Muscle of leg (tissue), 11 donors: ENCODE data around the gene ITGBL1. TPM values are rescaled to one million over a fixed set of nuclear protein-coding genes. Genes with fewer than 3 reads are reported as not detected.

Experiments used
- DNase-seq: peaks from one replicate; pipeline ENCODE4 v3.0.0; 2013
- H3K27ac ChIP-seq: one replicate; pipeline ENCODE4 v1.5.1; 2013; ENCODE audit warnings: mild to moderate bottlenecking, low read length, control low read depth
- H3K27me3 ChIP-seq: one replicate; pipeline ENCODE4 v1.6.1; 2013; ENCODE audit warnings: low read length; ENCODE audit not compliant: control insufficient read depth, insufficient read depth
- H3K36me3 ChIP-seq: one replicate; pipeline ENCODE4 v1.6.1; 2013; ENCODE audit warnings: low read length; ENCODE audit not compliant: control insufficient read depth, insufficient read depth
- H3K4me1 ChIP-seq: one replicate; pipeline ENCODE4 v1.6.1; 2013; ENCODE audit warnings: low read length; ENCODE audit not compliant: control insufficient read depth, insufficient read depth
- H3K4me3 ChIP-seq: one replicate; pipeline ENCODE4 v1.5.1; 2013; ENCODE audit warnings: low read length, control low read depth
- H3K9me3 ChIP-seq: replicated peaks from 2 replicates; pipeline ENCODE4 v1.6.1; 2013; ENCODE audit warnings: low read depth, low read length; ENCODE audit not compliant: control insufficient read depth
- WGBS: methylation state at CpG from one replicate; pipeline ENCODE4 v1.1.5; 2013; ENCODE audit warnings: missing lambda C conversion rate; ENCODE audit not compliant: insufficient coverage; 5-methylcytosine and 5-hydroxymethylcytosine counted together
- polyA plus RNA-seq, 8 donors: library from polyadenylated mRNA; unstranded; fragments of 120-200 nt; gene quantifications; one replicate each; pipeline versions ENCODE4 v1.2.1 to v1.2.3, GENCODE V29; 2013; ENCODE audit warnings: inconsistent platforms in 1 of 8, low replicate concordance in 1 of 8; ENCODE audit not compliant: insufficient read length in 8 of 8, insufficient read depth in 1 of 8
- total RNA-seq: library from RNA; stranded (reverse); fragments of 120-200 nt; gene quantifications from one replicate; pipeline ENCODE4 v1.2.4, GENCODE V29; 2013

Gene ITGBL1
- total and polyA plus RNA-seq, 9 donors = 0.96 to 22.4 (median 3.3) TPM

GRCh38 chr13:101681834-101682233, 229.4 kb downstream of the ITGBL1 start:
- Histone ChIP-seq H3K9me3 (no peaks in the 10 kb centered on the region), H3K4me1 (no peaks in the 10 kb centered on the region), H3K27ac (no peak overlapping the region), H3K36me3 (no peaks in the 10 kb centered on the region), H3K27me3 (no peaks in the 10 kb centered on the region), H3K4me3 (no peak overlapping the region)
- no peak for DNase-seq

GRCh38 chr13:101686003-101686402, 233.5 kb downstream of the ITGBL1 start:
- DNase-seq = no peak
- Histone ChIP-seq H3K4me3 (no peak overlapping the region), H3K27ac (no peak overlapping the region), H3K27me3 (no peaks in the 10 kb centered on the region), H3K36me3 (no peaks in the 10 kb centered on the region), H3K9me3 (no peaks in the 10 kb centered on the region), H3K4me1 (no peaks in the 10 kb centered on the region)
- no CpG with 5 or more reads among the region's 2 CpGs for WGBS

- Histone ChIP-seq H3K27ac (no peak overlapping the region), H3K9me3 (no peaks in the 10 kb centered on the region), H3K27me3 (no peaks in the 10 kb centered on the region), H3K4me1 (no peaks in the 10 kb centered on the region), H3K36me3 (no peaks in the 10 kb centered on the region), H3K4me3 (no peak overlapping the region)
- DNase-seq = no peak
- WGBS = 60% methylated on average over 1 of the region's 2 CpGs
Observed at GRCh38 chr13:101690871-101691270, 238.4 kb downstream of the ITGBL1 start.

- Histone ChIP-seq H3K27ac (no peak overlapping the region), H3K27me3 (no peaks in the 10 kb centered on the region), H3K36me3 (no peaks in the 10 kb centered on the region), H3K4me1 (no peaks in the 10 kb centered on the region), H3K9me3 (no peaks in the 10 kb centered on the region), H3K4me3 (no peak overlapping the region)
- DNase-seq = no peak
- no CpG with 5 or more reads among the region's 3 CpGs for WGBS
Observed at GRCh38 chr13:101691341-101691860, 238.9 kb downstream of the ITGBL1 start.

- no peaks in the 10 kb centered on the region for H3K27me3 ChIP-seq
- DNase-seq = peak; percentile 70
- 40% methylated on average over 1 of the region's 4 CpGs for WGBS
- H3K4me3 ChIP-seq = no peak overlapping the region
- no peaks in the 10 kb centered on the region for H3K36me3 ChIP-seq
- no peaks in the 10 kb centered on the region for H3K9me3 ChIP-seq
- H3K4me1 ChIP-seq = no peaks in the 10 kb centered on the region
- no peak overlapping the region for H3K27ac ChIP-seq
Observed at GRCh38 chr13:101695870-101696516, 243.5 kb downstream of the ITGBL1 start.

GRCh38 chr13:101697745-101698144, 245.3 kb downstream of the ITGBL1 start:
- DNase-seq = peak; percentile 36
- no peaks in the 10 kb centered on the region for H3K4me1 ChIP-seq
- H3K27ac ChIP-seq = no peak overlapping the region
- H3K9me3 ChIP-seq = no peaks in the 10 kb centered on the region
- H3K36me3 ChIP-seq = no peaks in the 10 kb centered on the region
- no CpG with 5 or more reads among the region's 3 CpGs for WGBS
- no peak overlapping the region for H3K4me3 ChIP-seq
- H3K27me3 ChIP-seq = no peaks in the 10 kb centered on the region

- Histone ChIP-seq H3K27ac (no peak overlapping the region), H3K4me1 (no peaks in the 10 kb centered on the region), H3K27me3 (no peaks in the 10 kb centered on the region), H3K4me3 (no peak overlapping the region), H3K36me3 (no peaks in the 10 kb centered on the region), H3K9me3 (no peaks in the 10 kb centered on the region)
- DNase-seq = no peak
- WGBS = no CpG with 5 or more reads among the region's 2 CpGs
Observed at GRCh38 chr13:101698400-101698799, 245.9 kb downstream of the ITGBL1 start.

- H3K36me3 ChIP-seq = no peaks in the 10 kb centered on the region
- H3K4me1 ChIP-seq = no peaks in the 10 kb centered on the region
- no peak overlapping the region for H3K27ac ChIP-seq
- 33% methylated on average over 1 of the region's 3 CpGs for WGBS
- DNase-seq = peak; percentile 32
- H3K27me3 ChIP-seq = no peaks in the 10 kb centered on the region
- no peaks in the 10 kb centered on the region for H3K9me3 ChIP-seq
- H3K4me3 ChIP-seq = no peak overlapping the region
Observed at GRCh38 chr13:101700598-101700997, 248.1 kb downstream of the ITGBL1 start.

GRCh38 chr13:101703081-101703480, 250.6 kb downstream of the ITGBL1 start:
- 83% methylated on average over 1 of the region's 1 CpG for WGBS
- H3K27me3 ChIP-seq = no peaks in the 10 kb centered on the region
- H3K4me1 ChIP-seq = no peaks in the 10 kb centered on the region
- no peak overlapping the region for H3K4me3 ChIP-seq
- no peaks in the 10 kb centered on the region for H3K36me3 ChIP-seq
- no peak for DNase-seq
- no peaks in the 10 kb centered on the region for H3K9me3 ChIP-seq
- no peak overlapping the region for H3K27ac ChIP-seq

GRCh38 chr13:101703838-101704237, 251.4 kb downstream of the ITGBL1 start:
- H3K4me1 ChIP-seq = no peaks in the 10 kb centered on the region
- no peak overlapping the region for H3K4me3 ChIP-seq
- no peaks in the 10 kb centered on the region for H3K36me3 ChIP-seq
- H3K27me3 ChIP-seq = no peaks in the 10 kb centered on the region
- WGBS = 81% methylated on average over 3 of the region's 3 CpGs
- H3K9me3 ChIP-seq = no peaks in the 10 kb centered on the region
- H3K27ac ChIP-seq = no peak overlapping the region
- DNase-seq = no peak

- no peak overlapping the region for H3K27ac ChIP-seq
- H3K36me3 ChIP-seq = no peaks in the 10 kb centered on the region
- 64% methylated on average over 5 of the region's 6 CpGs for WGBS
- H3K9me3 ChIP-seq = no peaks in the 10 kb centered on the region
- H3K27me3 ChIP-seq = no peaks in the 10 kb centered on the region
- H3K4me3 ChIP-seq = no peak overlapping the region
- no peaks in the 10 kb centered on the region for H3K4me1 ChIP-seq
- DNase-seq = peak; percentile 28
Observed at GRCh38 chr13:101706651-101707050, 254.2 kb downstream of the ITGBL1 start.
